ENCODE measurements around the gene RAB20.
"Not testable (repeated sequence)": the region's sequence is repeated elsewhere in the genome, so short reads cannot be mapped to it uniquely, and the experiment has no call there.

The RAB20 gene

GRCh38 chr13:110491869-110492678 lies 69.4 kb downstream of the RAB20 start:
- DNase-seq (ENCODE audit: low read depth, low spot score) = no peak

- DNase-seq (ENCODE audit: low read depth, low spot score) = no peak
Measured at GRCh38 chr13:110490009-110490770, 71.3 kb downstream of the RAB20 start.

GRCh38 chr13:110486880-110487279 lies 74.6 kb downstream of the RAB20 start:
- DNase-seq (ENCODE audit: low read depth, low spot score) = not testable (repeated sequence)

- DNase-seq (ENCODE audit: low read depth, low spot score) = no peak
Measured at GRCh38 chr13:110486061-110486715, 75.3 kb downstream of the RAB20 start.

- no peak for DNase-seq (ENCODE audit: low read depth, low spot score)
Measured at GRCh38 chr13:110485604-110486003, 75.9 kb downstream of the RAB20 start.

- no peak for DNase-seq (ENCODE audit: low read depth, low spot score)
Measured at GRCh38 chr13:110484290-110485048, 77.1 kb downstream of the RAB20 start.

- DNase-seq (ENCODE audit: low read depth, low spot score) = no peak
Measured at GRCh38 chr13:110483386-110483968, 78.0 kb downstream of the RAB20 start.

GRCh38 chr13:110480161-110480560 lies 81.4 kb downstream of the RAB20 start:
- DNase-seq (ENCODE audit: low read depth, low spot score) = no peak

- no peak for DNase-seq (ENCODE audit: low read depth, low spot score)
Measured at GRCh38 chr13:110479648-110480047, 81.9 kb downstream of the RAB20 start.

- DNase-seq (ENCODE audit: low read depth, low spot score) = no peak
Measured at GRCh38 chr13:110479215-110479545, 82.3 kb downstream of the RAB20 start.

GRCh38 chr13:110478405-110479214 lies 82.9 kb downstream of the RAB20 start:
- no peak for DNase-seq (ENCODE audit: low read depth, low spot score)

- DNase-seq (ENCODE audit: low read depth, low spot score) = no peak
Measured at GRCh38 chr13:110477706-110478245, 83.7 kb downstream of the RAB20 start.

GRCh38 chr13:110476220-110476617 lies 85.3 kb downstream of the RAB20 start:
- no peak for DNase-seq (ENCODE audit: low read depth, low spot score)

- no peak for DNase-seq (ENCODE audit: low read depth, low spot score)
Measured at GRCh38 chr13:110475550-110476219, 85.8 kb downstream of the RAB20 start.

GRCh38 chr13:110475117-110475516 lies 86.4 kb downstream of the RAB20 start:
- DNase-seq (ENCODE audit: low read depth, low spot score) = no peak

- DNase-seq (ENCODE audit: low read depth, low spot score) = no peak
Measured at GRCh38 chr13:110474713-110475112, 86.8 kb downstream of the RAB20 start.

All from brain pericyte (primary cell).